HepG2 (cell line): ENCODE measurements around the gene DCLK1. TPM values are rescaled to one million over a fixed set of nuclear protein-coding genes. Genes with fewer than 3 reads are reported as not detected.

Experiments
- ATAC-seq: fragments of 200-7000 bp; cut with Tn5 transposase; 3 replicates; pipeline ENCODE4 v1.9.1; 2020; ENCODE audit warnings: mild to moderate bottlenecking, moderate library complexity
- BruUV-seq: library from RNA; stranded (reverse); fragments of 400-500 nt; replicated peaks from 2 replicates; lab custom pipeline; 2021; lab: Mats Ljungman, UMichigan
- CTCF ChIA-PET: fragments of 300-600 bp; formaldehyde crosslinking; extraction: SDS; loops from one replicate; lab custom pipeline; 2021; ENCODE audit warnings: low total read pairs, inconsistent platforms, low intra/inter-chr PET ratio; lab: Yijun Ruan, JAX
- POLR2A ChIA-PET: fragments of 350-600 bp; sonication (Branson Sonifier 250); formaldehyde crosslinking; loops from one replicate; lab custom pipeline; 2020; ENCODE audit warnings: antibody characterized with exemption, inconsistent platforms; lab: Yijun Ruan, JAX
- DNase-seq: peaks from one replicate; pipeline ENCODE4 v3.0.0-alpha.2; 2015; ENCODE audit warnings: low spot score
- FAIRE-seq: peaks from 3 replicates; lab custom pipeline; 2011; peaks lifted over from hg19 to GRCh38; lab: Jason Lieb, UNC
- H2AFZ ChIP-seq: one replicate; pipeline ENCODE4 v1.6.1; 2011; ENCODE audit warnings: low read length, inconsistent platforms
- H3K27ac ChIP-seq: fragments of 300-600 bp; 3 replicates; pipeline ENCODE4 v1.8.0; 2011; ENCODE audit warnings: mixed run types, mild to moderate bottlenecking, mixed read lengths, low read length, inconsistent platforms; ENCODE audit not compliant: insufficient read depth; ENCODE audit errors: extremely low read length
- H3K27me3 ChIP-seq, 2 experiments: fragments of 200-600 bp in 1 of 2; 2 replicates in 1 of 2; 3 replicates in 1 of 2; pipeline versions ENCODE4 v1.6.0 to v1.8.0; 2011; ENCODE audit warnings: low read length in 2 of 2, mild to moderate bottlenecking in 2 of 2, moderate library complexity in 2 of 2, inconsistent platforms in 1 of 2; ENCODE audit not compliant: insufficient read depth in 2 of 2, control insufficient read depth in 1 of 2
- H3K36me3 ChIP-seq, 2 experiments: fragments of 200-600 bp in 1 of 2; replicated peaks in 1 of 2; 2 replicates in 1 of 2; 3 replicates in 1 of 2; pipeline versions ENCODE4 v1.5.1 to v1.8.0; 2011; ENCODE audit warnings: low read length in 2 of 2, inconsistent platforms in 1 of 2; ENCODE audit not compliant: insufficient read depth in 2 of 2, control insufficient read depth in 1 of 2
- H3K4me1 ChIP-seq: 2 replicates; pipeline ENCODE4 v1.5.1; 2012; ENCODE audit warnings: low read length, inconsistent platforms; ENCODE audit not compliant: insufficient read depth
- H3K4me2 ChIP-seq: 2 replicates; pipeline ENCODE4 v1.6.0; 2011; ENCODE audit warnings: low read depth, low read length, inconsistent platforms
- H3K4me3 ChIP-seq, 3 experiments: fragments of 200-600 bp in 1 of 3; sonication (generic), shearing (Covaris generic) in 1 of 3; replicated peaks in 1 of 3; 2 replicates each; pipeline ENCODE4 v1.5.1; 2011 to 2016; ENCODE audit warnings: low read length in 3 of 3, inconsistent platforms in 2 of 3, low read depth in 2 of 3, mild to moderate bottlenecking in 2 of 3, control low read depth in 1 of 3, mixed read lengths in 1 of 3; ENCODE audit not compliant: insufficient read depth in 1 of 3
- H3K79me2 ChIP-seq: one replicate; pipeline ENCODE4 v1.6.1; 2011; ENCODE audit warnings: low read length, inconsistent platforms; ENCODE audit not compliant: insufficient read depth
- H3K9ac ChIP-seq: 2 replicates; pipeline ENCODE4 v1.6.0; 2011; ENCODE audit warnings: mild to moderate bottlenecking, low read depth, low read length, inconsistent platforms; ENCODE audit not compliant: insufficient read depth
- H3K9me3 ChIP-seq: 2 replicates; pipeline ENCODE4 v1.5.1; 2012; ENCODE audit warnings: mild to moderate bottlenecking, low read length
- H4K20me1 ChIP-seq: 2 replicates; pipeline ENCODE4 v1.6.0; 2011; ENCODE audit warnings: inconsistent platforms, mild to moderate bottlenecking, low read length, moderate library complexity; ENCODE audit not compliant: insufficient read depth
- DNMT1 ChIP-seq: sonication (generic); formaldehyde crosslinking; IDR thresholded peaks from 2 replicates; pipeline ENCODE4 v1.5.1; 2020; ENCODE audit warnings: mild to moderate bottlenecking, missing genetic modification reagents
- FOXC1 ChIP-seq: sonication (generic); formaldehyde crosslinking; IDR thresholded peaks from 2 replicates; pipeline ENCODE4 v1.8.0; 2022; ENCODE audit warnings: mild to moderate bottlenecking, missing genetic modification reagents, borderline replicate concordance
- FOXK2 ChIP-seq: fragments of 450-650 bp; IDR thresholded peaks from 2 replicates; pipeline ENCODE4 v1.6.1; 2016
- NFYB ChIP-seq: sonication (generic); formaldehyde crosslinking; IDR thresholded peaks from 2 replicates; pipeline ENCODE4 v1.4.0; 2020; ENCODE audit warnings: missing genetic modification reagents
- RBAK ChIP-seq: sonication (generic); formaldehyde crosslinking; IDR thresholded peaks from 2 replicates; pipeline ENCODE4 v1.5.1; 2020; ENCODE audit warnings: mild to moderate bottlenecking, missing genetic modification reagents
- RBFOX2 ChIP-seq: fragments of 200-400 bp; formaldehyde crosslinking; IDR thresholded peaks from 2 replicates; pipeline ENCODE4 v1.6.1; 2017; ENCODE audit warnings: low read depth, mild to moderate bottlenecking, low read length
- RXRA ChIP-seq: sonication (generic); formaldehyde crosslinking; IDR thresholded peaks from 2 replicates; pipeline ENCODE4 v1.5.1; 2020; ENCODE audit warnings: missing genetic modification reagents
- STAG1 ChIP-seq: sonication (generic); formaldehyde crosslinking; IDR thresholded peaks from 2 replicates; pipeline ENCODE4 v1.4.0; 2020; ENCODE audit warnings: missing genetic modification reagents
- WIZ ChIP-seq: sonication (generic); formaldehyde crosslinking; IDR thresholded peaks from 2 replicates; pipeline ENCODE4 v1.5.1; 2020; ENCODE audit warnings: mild to moderate bottlenecking, missing genetic modification reagents
- ZFP36 ChIP-seq: fragments of 150-350 bp; IDR thresholded peaks from 2 replicates; pipeline ENCODE4 v1.6.1; 2018; ENCODE audit warnings: borderline replicate concordance, low read length, low read depth; ENCODE audit not compliant: partially characterized antibody
- ZNF251 ChIP-seq: sonication (generic); formaldehyde crosslinking; IDR thresholded peaks from 2 replicates; pipeline ENCODE4 v1.9.0; 2021; ENCODE audit warnings: mild to moderate bottlenecking, missing genetic modification reagents
- ZNF317 ChIP-seq: sonication (generic); formaldehyde crosslinking; IDR thresholded peaks from 2 replicates; pipeline ENCODE4 v1.5.0; 2020; ENCODE audit warnings: mild to moderate bottlenecking, missing genetic modification reagents
- ZNF564 ChIP-seq: sonication (generic); formaldehyde crosslinking; IDR thresholded peaks from 2 replicates; pipeline ENCODE4 v1.8.1; 2023; ENCODE audit warnings: mild to moderate bottlenecking, missing genetic modification reagents
- ZNF577 ChIP-seq: sonication (generic); formaldehyde crosslinking; IDR thresholded peaks from 2 replicates; pipeline ENCODE4 v1.4.0; 2020; ENCODE audit warnings: mild to moderate bottlenecking, low read depth, missing genetic modification reagents, borderline replicate concordance
- WGBS: methylation state at CpG from one replicate; pipeline ENCODE4 v1.1.6; 2017; ENCODE audit warnings: low lambda C conversion rate; 5-methylcytosine and 5-hydroxymethylcytosine counted together
- in situ Hi-C: cut with HindIII; loops from 2 replicates; pipeline ENCODE4 v1.10.0; 2017; ENCODE audit warnings: low pct_unique_long_range_greater_than_20kb; ENCODE audit not compliant: extremely low pct_ligation_motif_present
- intact Hi-C: fragments of 100-400 bp; cut with micrococcal nuclease; formaldehyde crosslinking; loops from one replicate; pipeline ENCODE4 v1.10.0; 2022; ENCODE audit not compliant: unreplicated experiment
- polyA plus RNA-seq, 8 experiments: library from polyadenylated mRNA; depleted of rRNA in 3 of 8; stranded (reverse) in 7 of 8; unstranded in 1 of 8; fragments of >200 nt; fragmentation: Illumina TruSeq in 4 of 8; extraction: Trizol in 4 of 8; gene quantifications; 2 replicates each; pipeline versions ENCODE4 v1.2.1 to v1.2.3, GENCODE V29; 2011 to 2016; ENCODE audit warnings: low read depth in 4 of 8, missing spikeins in 1 of 8, mixed read lengths in 1 of 8; ENCODE audit not compliant: insufficient read depth in 1 of 8
- total RNA-seq, 5 experiments: library from RNA; depleted of rRNA; stranded (reverse); fragments of >200 nt; fragmentation: Illumina TruSeq; extraction: Trizol; gene quantifications; 2 replicates each; pipeline ENCODE4 v1.2.3, GENCODE V29; 2016; ENCODE audit warnings: low read depth in 1 of 5
- TF ChIP-seq, protein P1 (sequence below): sonication (generic); formaldehyde crosslinking; IDR thresholded peaks from 2 replicates; pipeline ENCODE4 v1.4.0; 2020; ENCODE audit warnings: missing genetic modification reagents, borderline replicate concordance
- TF ChIP-seq, protein P2 (sequence below): sonication (generic); formaldehyde crosslinking; IDR thresholded peaks from 2 replicates; pipeline ENCODE4 v1.4.0; 2020; ENCODE audit warnings: mild to moderate bottlenecking, missing genetic modification reagents
- TF ChIP-seq, protein P3 (sequence below): sonication (generic); formaldehyde crosslinking; IDR thresholded peaks from 2 replicates; pipeline ENCODE4 v1.4.0; 2020; ENCODE audit warnings: missing genetic modification reagents

DCLK1 gene
- total and polyA plus RNA-seq, 2 of the 13 experiments (the other 11 are each of a cell fraction or from before 2014, with no cell fraction given) = not detected

DNA sequence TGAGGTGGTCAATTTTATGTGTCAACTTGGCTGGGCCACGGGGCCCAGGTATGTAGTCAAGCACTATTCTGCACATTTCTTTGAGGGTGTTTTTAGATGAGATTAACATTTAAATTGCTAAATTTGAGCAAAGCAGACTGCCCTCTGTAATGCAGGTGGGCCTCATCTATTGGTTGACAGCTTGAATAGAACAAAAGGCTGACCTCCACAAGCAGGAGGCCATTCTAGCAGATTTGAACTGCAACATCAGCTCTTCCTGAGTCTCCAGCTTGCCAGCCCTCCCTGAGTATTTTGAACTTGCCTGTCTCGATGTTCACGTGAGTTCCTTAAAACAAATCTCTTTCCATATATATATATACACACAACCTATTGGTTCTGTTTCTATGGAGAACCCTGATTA, 134.8 kb downstream of the DCLK1 start:
- ChIA-PET POLR2A (no interaction called here), CTCF (no interaction called here)
- 0% methylated on average over 3 of the region's 3 CpGs for WGBS
- H3K9ac ChIP-seq = no peak overlapping the region
- BruUV-seq = no TSS peak
- no peaks in the 10 kb centered on the region for H3K4me1 ChIP-seq
- peaks cover 0 to 3% of the 10 kb centered on the region in 2 experiments; a peak in 1 of 5 replicates for H3K27me3 ChIP-seq
- in situ Hi-C loops = loop anchor here (25.0 kb wide), 1 partner anchor 741 kb away; no protein-coding TSS in a partner anchor
- DNase-seq = no peak
- H3K4me2 ChIP-seq = no peak overlapping the region
- H3K4me3 ChIP-seq = no peak overlapping the region
- no peaks in the 10 kb centered on the region for H3K79me2 ChIP-seq
- H2AFZ ChIP-seq = no peak overlapping the region
- H4K20me1 ChIP-seq = no peaks in the 10 kb centered on the region
- intact Hi-C loops = no loop called here
- H3K9me3 ChIP-seq = no peaks in the 10 kb centered on the region
- no peaks in the 10 kb centered on the region for H3K36me3 ChIP-seq
- H3K27ac ChIP-seq = no peak overlapping the region
- TF ChIP-seq ZNF251 (no peak), ZNF577 (CRISPR knock-in tag) (no peak), WIZ (CRISPR knock-in tag) (no peak), RXRA (CRISPR knock-in tag) (no peak), FOXC1 (CRISPR knock-in tag) (no peak), ZFP36 (no peak), DNMT1 (CRISPR knock-in tag) (no peak), FOXK2 (no peak), RBFOX2 (no peak), ZNF564 (CRISPR knock-in tag) (no peak), RBAK (CRISPR knock-in tag) (no peak), NFYB (CRISPR knock-in tag) (no peak), STAG1 (CRISPR knock-in tag) (no peak), ZNF317 (CRISPR knock-in tag) (no peak)
- TF ChIP-seq, protein P1, sequence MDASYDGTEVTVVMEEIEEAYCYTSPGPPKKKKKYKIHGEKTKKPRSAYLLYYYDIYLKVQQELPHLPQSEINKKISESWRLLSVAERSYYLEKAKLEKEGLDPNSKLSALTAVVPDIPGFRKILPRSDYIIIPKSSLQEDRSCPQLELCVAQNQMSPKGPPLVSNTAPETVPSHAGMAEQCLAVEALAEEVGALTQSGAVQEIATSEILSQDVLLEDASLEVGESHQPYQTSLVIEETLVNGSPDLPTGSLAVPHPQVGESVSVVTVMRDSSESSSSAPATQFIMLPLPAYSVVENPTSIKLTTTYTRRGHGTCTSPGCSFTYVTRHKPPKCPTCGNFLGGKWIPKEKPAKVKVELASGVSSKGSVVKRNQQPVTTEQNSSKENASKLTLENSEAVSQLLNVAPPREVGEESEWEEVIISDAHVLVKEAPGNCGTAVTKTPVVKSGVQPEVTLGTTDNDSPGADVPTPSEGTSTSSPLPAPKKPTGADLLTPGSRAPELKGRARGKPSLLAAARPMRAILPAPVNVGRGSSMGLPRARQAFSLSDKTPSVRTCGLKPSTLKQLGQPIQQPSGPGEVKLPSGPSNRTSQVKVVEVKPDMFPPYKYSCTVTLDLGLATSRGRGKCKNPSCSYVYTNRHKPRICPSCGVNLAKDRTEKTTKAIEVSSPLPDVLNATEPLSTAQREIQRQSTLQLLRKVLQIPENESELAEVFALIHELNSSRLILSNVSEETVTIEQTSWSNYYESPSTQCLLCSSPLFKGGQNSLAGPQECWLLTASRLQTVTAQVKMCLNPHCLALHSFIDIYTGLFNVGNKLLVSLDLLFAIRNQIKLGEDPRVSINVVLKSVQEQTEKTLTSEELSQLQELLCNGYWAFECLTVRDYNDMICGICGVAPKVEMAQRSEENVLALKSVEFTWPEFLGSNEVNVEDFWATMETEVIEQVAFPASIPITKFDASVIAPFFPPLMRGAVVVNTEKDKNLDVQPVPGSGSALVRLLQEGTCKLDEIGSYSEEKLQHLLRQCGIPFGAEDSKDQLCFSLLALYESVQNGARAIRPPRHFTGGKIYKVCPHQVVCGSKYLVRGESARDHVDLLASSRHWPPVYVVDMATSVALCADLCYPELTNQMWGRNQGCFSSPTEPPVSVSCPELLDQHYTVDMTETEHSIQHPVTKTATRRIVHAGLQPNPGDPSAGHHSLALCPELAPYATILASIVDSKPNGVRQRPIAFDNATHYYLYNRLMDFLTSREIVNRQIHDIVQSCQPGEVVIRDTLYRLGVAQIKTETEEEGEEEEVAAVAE = no peak
- TF ChIP-seq, protein P2, sequence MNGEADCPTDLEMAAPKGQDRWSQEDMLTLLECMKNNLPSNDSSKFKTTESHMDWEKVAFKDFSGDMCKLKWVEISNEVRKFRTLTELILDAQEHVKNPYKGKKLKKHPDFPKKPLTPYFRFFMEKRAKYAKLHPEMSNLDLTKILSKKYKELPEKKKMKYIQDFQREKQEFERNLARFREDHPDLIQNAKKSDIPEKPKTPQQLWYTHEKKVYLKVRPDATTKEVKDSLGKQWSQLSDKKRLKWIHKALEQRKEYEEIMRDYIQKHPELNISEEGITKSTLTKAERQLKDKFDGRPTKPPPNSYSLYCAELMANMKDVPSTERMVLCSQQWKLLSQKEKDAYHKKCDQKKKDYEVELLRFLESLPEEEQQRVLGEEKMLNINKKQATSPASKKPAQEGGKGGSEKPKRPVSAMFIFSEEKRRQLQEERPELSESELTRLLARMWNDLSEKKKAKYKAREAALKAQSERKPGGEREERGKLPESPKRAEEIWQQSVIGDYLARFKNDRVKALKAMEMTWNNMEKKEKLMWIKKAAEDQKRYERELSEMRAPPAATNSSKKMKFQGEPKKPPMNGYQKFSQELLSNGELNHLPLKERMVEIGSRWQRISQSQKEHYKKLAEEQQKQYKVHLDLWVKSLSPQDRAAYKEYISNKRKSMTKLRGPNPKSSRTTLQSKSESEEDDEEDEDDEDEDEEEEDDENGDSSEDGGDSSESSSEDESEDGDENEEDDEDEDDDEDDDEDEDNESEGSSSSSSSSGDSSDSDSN = no peak
- TF ChIP-seq, protein P3, sequence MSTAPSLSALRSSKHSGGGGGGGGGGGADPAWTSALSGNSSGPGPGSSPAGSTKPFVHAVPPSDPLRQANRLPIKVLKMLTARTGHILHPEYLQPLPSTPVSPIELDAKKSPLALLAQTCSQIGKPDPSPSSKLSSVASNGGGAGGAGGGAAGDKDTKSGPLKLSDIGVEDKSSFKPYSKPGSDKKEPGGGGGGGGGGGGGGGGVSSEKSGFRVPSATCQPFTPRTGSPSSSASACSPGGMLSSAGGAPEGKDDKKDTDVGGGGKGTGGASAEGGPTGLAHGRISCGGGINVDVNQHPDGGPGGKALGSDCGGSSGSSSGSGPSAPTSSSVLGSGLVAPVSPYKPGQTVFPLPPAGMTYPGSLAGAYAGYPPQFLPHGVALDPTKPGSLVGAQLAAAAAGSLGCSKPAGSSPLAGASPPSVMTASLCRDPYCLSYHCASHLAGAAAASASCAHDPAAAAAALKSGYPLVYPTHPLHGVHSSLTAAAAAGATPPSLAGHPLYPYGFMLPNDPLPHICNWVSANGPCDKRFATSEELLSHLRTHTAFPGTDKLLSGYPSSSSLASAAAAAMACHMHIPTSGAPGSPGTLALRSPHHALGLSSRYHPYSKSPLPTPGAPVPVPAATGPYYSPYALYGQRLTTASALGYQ = no peak
- TF ChIP-seq, all 625 proteins: peak for 0
- FAIRE-seq (no peak), ATAC-seq (no peak)
